ENCODE results near the gene CRTC2. TPM values are rescaled to one million over a fixed set of nuclear protein-coding genes. Genes with fewer than 3 reads are reported as not detected.
"Not testable (repeated sequence)": the region's sequence is repeated elsewhere in the genome, so short reads cannot be mapped to it uniquely, and the experiment has no call there.

The CRTC2 gene
- total RNA-seq = 21.5 and 21.7 TPM in 2 replicates

DNA sequence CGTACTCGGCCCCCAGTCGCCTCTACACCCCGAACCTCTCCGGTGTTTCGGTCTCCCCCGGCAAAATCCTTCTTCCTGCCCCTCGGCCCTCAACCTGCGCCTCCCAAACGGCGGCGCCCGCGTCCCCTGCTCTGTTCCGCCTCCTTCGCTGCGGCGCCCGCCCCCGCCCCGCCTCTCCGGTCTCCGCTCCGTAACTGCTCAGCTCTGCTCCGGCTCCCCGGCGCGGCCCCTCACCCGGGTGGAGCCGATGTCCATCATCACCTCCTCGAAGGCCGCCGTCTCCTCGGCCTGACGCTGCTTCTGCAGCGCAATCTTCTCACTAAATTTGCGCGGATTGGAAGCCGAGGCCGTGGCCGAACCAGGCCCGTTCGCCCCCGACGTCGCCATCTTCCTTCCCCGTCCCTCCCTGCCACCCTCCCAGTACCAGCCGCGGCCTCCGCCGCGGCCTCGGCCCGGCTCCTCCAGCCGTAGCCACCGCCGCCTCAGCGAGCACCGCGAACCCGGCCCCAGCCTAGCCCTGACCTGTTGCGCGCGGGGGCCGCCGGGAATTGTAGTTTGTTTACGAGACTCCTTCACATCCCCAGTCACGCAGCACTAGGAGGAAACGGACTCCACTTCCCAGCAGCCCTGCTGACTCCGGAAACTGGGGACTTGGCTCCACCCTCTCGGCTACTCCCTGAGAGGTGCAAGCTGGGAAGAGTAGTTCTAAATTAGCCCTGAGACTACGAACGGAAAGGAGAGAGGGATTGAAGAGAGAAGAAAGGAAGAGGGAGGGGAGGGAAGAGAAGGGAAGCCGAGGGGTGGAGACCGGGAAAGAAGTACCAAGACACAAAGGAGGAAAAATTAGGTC, at the start of gene CRTC2:
CRTC2 (minus strand) TSS at position 502 of the 850 bp plus-strand sequence; CDS start at position 387, 115 bp downstream.
- Histone ChIP-seq H3K27me3 (ENCODE audit: control insufficient read depth, insufficient read depth, low read length) (no peaks in the 10 kb centered on the region), H3K36me3 (ENCODE audit: control insufficient read depth, insufficient read depth, low read length) (no peaks in the 10 kb centered on the region), H3K4me3 (ENCODE audit: low read depth, low read length) (peak within 1 kb of the TSS; percentile 90)
- TF ChIP-seq, protein P1, sequence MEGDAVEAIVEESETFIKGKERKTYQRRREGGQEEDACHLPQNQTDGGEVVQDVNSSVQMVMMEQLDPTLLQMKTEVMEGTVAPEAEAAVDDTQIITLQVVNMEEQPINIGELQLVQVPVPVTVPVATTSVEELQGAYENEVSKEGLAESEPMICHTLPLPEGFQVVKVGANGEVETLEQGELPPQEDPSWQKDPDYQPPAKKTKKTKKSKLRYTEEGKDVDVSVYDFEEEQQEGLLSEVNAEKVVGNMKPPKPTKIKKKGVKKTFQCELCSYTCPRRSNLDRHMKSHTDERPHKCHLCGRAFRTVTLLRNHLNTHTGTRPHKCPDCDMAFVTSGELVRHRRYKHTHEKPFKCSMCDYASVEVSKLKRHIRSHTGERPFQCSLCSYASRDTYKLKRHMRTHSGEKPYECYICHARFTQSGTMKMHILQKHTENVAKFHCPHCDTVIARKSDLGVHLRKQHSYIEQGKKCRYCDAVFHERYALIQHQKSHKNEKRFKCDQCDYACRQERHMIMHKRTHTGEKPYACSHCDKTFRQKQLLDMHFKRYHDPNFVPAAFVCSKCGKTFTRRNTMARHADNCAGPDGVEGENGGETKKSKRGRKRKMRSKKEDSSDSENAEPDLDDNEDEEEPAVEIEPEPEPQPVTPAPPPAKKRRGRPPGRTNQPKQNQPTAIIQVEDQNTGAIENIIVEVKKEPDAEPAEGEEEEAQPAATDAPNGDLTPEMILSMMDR (IDR thresholded peaks at IDR 0.05; ENCODE audit: insufficient read depth, low read length, poor library complexity, severe bottlenecking) = no peak
- peak; percentile 96 for DNase-seq (ENCODE audit: low read depth)

DNA sequence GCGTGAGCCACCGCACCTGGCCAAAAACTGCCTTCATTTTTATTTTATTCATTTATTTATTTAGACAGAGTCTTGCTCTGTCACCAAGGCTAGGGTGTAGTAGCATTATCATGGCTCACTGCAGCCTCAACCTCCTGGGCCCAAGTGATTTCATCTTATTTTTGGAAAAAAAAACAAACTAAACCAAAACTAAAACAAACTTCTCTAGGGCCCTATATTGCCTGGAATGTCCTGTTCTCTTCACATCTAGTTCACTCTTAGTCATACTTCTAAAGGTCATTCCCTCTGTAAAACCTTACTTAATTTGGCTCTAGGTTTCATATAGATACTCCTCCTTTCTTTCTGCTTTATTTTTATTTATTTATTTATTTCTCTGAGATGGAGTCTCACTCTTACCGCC, 47.7 kb upstream of the CRTC2 start:
- DNase-seq (ENCODE audit: low read depth) = no peak
- Histone ChIP-seq H3K27me3 (ENCODE audit: control insufficient read depth, insufficient read depth, low read length) (no peaks in the 10 kb centered on the region), H3K4me3 (ENCODE audit: low read depth, low read length) (no peak overlapping the region), H3K36me3 (ENCODE audit: control insufficient read depth, insufficient read depth, low read length) (no peaks in the 10 kb centered on the region)
- TF ChIP-seq, protein P1 (IDR thresholded peaks at IDR 0.05; ENCODE audit: insufficient read depth, low read length, poor library complexity, severe bottlenecking) = no peak

DNA sequence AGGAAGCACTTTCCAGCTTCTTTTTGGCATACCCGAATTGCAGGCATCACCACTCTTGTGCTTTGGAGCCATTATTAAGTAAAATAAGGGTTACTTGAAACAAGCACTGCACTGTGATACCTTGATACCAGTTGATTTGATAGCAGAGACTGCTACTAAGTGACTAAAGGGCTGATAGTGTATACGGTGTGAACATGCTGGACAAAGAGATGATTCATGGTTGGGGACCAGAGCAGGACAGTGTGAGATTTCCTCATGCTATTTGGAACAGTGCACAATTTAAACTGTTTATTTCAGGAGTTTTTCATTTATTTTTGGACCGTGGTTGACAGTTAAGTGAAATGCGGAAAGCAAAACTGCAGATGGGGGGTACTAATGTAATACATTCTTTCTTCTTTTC, 42.0 kb upstream of the CRTC2 start:
- TF ChIP-seq, protein P1 (IDR thresholded peaks at IDR 0.05; ENCODE audit: insufficient read depth, low read length, poor library complexity, severe bottlenecking) = no peak

DNA sequence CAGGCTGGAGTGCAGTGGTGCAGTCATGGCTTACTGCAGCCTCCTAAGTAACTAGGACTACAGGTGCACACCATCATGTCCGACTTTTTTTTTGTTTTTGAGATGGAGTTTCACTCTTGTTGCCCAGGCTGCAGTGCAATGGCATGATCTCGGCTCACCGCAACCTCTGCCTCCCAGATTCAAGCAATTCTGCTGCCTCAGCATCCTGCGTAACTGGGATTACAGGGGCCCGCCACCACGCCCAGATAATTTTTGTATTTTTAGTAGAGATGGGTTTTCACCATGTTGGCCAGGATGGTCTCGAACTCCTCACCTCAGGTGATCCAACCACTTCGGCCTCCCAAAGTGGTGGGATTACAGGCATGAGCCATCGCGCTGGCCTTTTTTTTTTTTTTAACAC, 38.5 kb upstream of the CRTC2 start:
- not testable (repeated sequence) for H3K4me3 ChIP-seq (ENCODE audit: low read depth, low read length); H3K36me3 ChIP-seq (ENCODE audit: control insufficient read depth, insufficient read depth, low read length); H3K27me3 ChIP-seq (ENCODE audit: control insufficient read depth, insufficient read depth, low read length); DNase-seq (ENCODE audit: low read depth)

More for the DNA sequence above, 42.0 kb upstream of the CRTC2 start:
- Histone ChIP-seq H3K36me3 (ENCODE audit: control insufficient read depth, insufficient read depth, low read length) (no peaks in the 10 kb centered on the region), H3K27me3 (ENCODE audit: control insufficient read depth, insufficient read depth, low read length) (no peaks in the 10 kb centered on the region), H3K4me3 (ENCODE audit: low read depth, low read length) (no peak overlapping the region)
- DNase-seq (ENCODE audit: low read depth) = no peak

DNA sequence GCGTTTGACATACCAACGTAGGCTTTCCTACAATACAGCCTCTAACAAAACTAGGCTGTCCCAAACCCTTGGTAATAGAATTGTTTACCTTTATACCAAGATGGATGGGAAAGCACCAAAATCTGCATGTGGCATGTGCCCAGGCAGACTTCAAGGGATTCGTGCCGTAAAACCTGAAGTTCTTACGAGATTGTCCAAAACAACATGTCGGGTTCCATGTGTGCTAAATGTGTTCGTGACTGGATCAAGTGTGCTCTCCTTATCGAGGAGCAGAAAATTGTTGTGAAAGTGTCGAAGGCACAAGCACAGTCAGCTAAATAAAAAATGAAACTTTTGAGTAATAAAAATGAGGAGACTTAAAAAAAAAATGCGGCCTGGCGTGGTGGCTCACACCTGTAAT, 37.2 kb upstream of the CRTC2 start:
- TF ChIP-seq, protein P1 (IDR thresholded peaks at IDR 0.05; ENCODE audit: insufficient read depth, low read length, poor library complexity, severe bottlenecking) = no peak
- no peak for DNase-seq (ENCODE audit: low read depth)
- H3K27me3 ChIP-seq (ENCODE audit: control insufficient read depth, insufficient read depth, low read length) = no peaks in the 10 kb centered on the region
- H3K4me3 ChIP-seq (ENCODE audit: low read depth, low read length) = no peak overlapping the region
- peaks cover 2% of the 10 kb centered on the region for H3K36me3 ChIP-seq (ENCODE audit: control insufficient read depth, insufficient read depth, low read length)

GRCh38 chr1:153995202-153995601, 36.8 kb upstream of the CRTC2 start:
- no peaks in the 10 kb centered on the region for H3K27me3 ChIP-seq (ENCODE audit: control insufficient read depth, insufficient read depth, low read length)
- peaks cover 2% of the 10 kb centered on the region for H3K36me3 ChIP-seq (ENCODE audit: control insufficient read depth, insufficient read depth, low read length)
- TF ChIP-seq, protein P1 (IDR thresholded peaks at IDR 0.05; ENCODE audit: insufficient read depth, low read length, poor library complexity, severe bottlenecking) = no peak
- H3K4me3 ChIP-seq (ENCODE audit: low read depth, low read length) = no peak overlapping the region
- no peak for DNase-seq (ENCODE audit: low read depth)

All from kidney epithelial cell (primary cell).